Stomach (tissue), 4 donors: ENCODE measurements around the gene FARS2.

Source experiments
- CTCF ChIP-seq, 7 experiments: fragments of 450-650 bp in 4 of 7; fragments of 200-600 bp in 3 of 7; sonication (generic) in 3 of 7; IDR thresholded peaks; one replicate each; pipeline ENCODE4 v1.5.1; 2016 to 2019; ENCODE audit warnings: antibody characterized with exemption in 7 of 7, control low read depth in 2 of 7, mild to moderate bottlenecking in 1 of 7
- EP300 ChIP-seq: sonication (generic); formaldehyde crosslinking; IDR thresholded peaks from one replicate; pipeline ENCODE4 v1.6.1; 2017; ENCODE audit warnings: antibody characterized with exemption
- POLR2AphosphoS5 ChIP-seq, 3 donors: sonication (generic); formaldehyde crosslinking; IDR thresholded peaks; one replicate each; pipeline ENCODE4 v1.6.1; 2016; ENCODE audit warnings: antibody characterized with exemption in 3 of 3

GRCh38 chr6:5653801-5654200 lies 392.5 kb downstream of the FARS2 start:
- TF ChIP-seq CTCF (IDR thresholded peaks at IDR 0.05) (no peak), POLR2AphosphoS5 (IDR thresholded peaks at IDR 0.05) (no peak), EP300 (no peak)
